OCI-LY3 (cell line): ENCODE results near the gene PARN.

ENCODE experiments used
- CTCF ChIP-seq: fragments of 200-600, 300-600 bp; sonication (generic); IDR thresholded peaks from 2 replicates; pipeline ENCODE4 v1.5.1; 2014; ENCODE audit warnings: antibody characterized with exemption, low read length, low read depth
- EZH2phosphoT487 ChIP-seq: fragments of 200-600 bp; shearing (Covaris generic); IDR thresholded peaks from 2 replicates; pipeline ENCODE4 v1.6.1; 2018; ENCODE audit warnings: antibody characterized with exemption, mixed run types, low read depth

- TF ChIP-seq CTCF = no peak
- no peak for TF ChIP-seq EZH2phosphoT487
Measured at GRCh38 chr16:14496786-14497185, 133.3 kb downstream of the PARN start.
